Glomerular visceral epithelial cell (primary cell): Measurements from ENCODE around the gene ZBTB48.
"Not testable (repeated sequence)": the region's sequence is repeated elsewhere in the genome, so short reads cannot be mapped to it uniquely, and the experiment has no call there.

Source experiments
- DNase-seq: peaks from one replicate; pipeline ENCODE4 v3.0.0-alpha.2; 2016; ENCODE audit errors: extremely low spot score

Gene ZBTB48

DNA sequence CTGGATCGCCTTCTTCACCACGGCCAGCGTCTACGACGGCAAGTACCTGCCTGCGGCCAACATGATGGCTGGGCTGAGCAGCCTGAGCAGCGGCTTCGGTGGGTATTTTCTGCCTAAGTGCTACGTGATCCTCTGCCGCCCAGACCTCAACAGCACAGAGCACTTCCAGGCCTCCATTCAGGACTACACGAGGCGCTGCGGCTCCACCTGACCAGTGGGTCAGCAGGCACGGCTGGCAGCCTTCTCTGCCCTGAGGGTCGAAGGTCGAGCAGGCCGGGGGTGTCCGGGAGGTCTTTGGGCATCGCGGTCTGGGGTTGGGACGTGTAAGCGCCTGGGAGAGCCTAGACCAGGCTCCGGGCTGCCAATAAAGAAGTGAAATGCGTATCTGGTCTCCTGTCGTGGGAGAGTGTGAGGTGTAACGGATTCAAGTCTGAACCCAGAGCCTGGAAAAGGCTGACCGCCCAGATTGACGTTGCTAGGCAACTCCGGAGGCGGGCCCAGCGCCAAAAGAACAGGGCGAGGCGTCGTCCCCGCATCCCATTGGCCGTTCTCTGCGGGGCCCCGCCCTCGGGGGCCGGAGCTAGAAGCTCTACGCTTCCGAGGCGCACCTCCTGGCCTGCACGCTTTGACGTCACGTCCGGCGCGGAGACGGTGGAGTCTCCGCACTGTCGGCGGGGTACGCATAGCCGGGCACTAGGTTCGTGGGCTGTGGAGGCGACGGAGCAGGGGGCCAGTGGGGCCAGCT is at the start of gene ZBTB48:
Gene ZBTB48 (plus strand): TSS at position 621 of the 745 bp plus-strand sequence. CDS start 616 bp downstream, outside the sequence.
- peak; percentile 98 for DNase-seq

DNA sequence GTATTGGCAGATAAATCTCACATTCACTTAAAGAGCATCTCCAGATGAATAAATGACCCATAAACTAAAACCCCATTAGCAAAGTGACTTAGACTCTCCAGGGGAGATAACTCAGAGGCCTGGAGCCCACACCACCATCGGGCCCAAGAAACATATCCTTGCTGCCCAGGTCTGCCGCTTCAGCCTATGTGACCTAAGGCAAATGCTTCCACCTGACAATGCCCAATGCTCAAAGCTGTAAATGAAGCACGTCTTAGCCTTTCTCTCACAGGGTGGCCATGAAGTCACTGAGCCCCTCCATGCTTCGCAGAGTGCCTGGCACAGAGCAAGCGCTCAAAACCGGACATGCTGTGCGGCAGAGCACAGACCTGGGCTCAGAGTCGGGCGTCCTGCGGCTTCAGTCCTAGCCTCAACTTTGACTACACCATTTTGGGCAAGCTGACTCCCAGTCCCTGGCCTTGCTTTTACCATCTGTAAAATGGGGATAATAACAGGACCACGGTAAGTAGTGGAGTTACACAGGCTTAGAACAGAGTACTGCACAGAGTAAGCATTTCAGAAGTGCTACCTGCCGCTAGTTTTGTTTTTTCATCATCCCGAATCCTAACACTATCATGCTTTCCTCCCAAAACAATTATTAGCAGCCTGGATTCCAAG is 49.2 kb upstream of the ZBTB48 start:
- DNase-seq = no peak

DNA sequence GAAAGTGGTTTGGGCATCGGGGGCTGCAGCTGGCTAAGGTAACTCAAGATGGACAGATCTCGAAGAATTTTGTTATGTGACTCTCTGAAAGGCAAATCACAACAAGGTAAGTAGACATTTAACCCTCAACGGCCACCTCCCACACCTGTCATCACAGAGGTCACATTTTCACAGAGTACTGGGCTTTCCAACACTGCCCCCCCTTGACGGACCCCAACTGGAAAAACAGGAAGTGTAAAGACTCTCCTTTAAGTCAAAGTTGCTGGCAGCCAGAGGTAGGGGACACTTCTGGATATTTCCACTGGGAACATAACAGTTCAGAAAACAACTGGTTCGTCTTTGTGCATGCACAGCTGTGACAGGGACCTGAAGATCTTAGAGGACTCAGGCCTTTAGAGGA is 47.8 kb upstream of the ZBTB48 start:
- no peak for DNase-seq

DNA sequence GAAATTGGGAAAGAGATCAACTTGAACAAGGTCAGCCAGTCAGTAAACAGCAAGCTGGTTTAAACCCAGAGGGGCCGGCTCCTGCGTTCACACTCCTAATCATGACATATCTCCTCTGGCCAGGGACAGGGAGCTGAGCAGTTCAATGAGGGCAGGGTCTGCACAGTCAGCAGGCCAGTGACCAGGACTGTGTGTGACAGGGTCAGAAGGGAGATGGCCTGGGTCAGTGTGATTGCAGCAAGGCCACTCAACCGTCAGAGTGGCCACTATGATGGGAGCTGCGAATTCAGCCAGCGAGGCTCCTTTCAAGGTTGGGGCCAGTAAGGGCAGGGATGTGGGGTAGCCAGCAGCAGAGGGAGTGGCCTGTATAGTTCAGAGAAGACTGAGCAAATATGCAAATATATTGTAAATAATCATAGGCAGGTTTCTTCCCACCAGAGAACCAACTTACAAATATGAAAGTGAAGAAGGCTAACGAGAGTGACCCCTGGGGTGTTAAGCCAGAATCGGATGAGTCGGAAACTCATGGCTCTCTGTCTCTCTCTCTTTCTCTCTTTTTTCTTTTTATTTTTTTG is 45.5 kb upstream of the ZBTB48 start:
- DNase-seq = no peak

DNA sequence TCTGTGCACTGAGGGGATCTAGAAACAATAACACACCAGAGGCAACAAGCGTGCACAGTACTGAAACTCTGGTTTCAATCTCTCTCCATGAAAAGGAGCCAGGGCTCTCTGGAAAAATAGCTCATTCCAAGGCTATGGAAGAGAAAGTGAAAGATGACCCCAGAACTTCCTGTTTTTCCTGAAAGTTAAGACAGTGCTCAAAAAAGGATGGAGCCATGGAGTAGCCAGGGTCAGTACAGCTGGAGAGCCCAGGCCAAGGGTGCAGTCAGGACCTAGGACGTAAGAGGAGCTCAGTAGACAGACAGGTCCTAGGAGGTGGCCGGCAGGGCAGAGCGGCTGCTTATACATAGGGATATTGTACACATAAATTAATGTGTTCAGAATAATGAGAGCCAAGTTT is 44.6 kb upstream of the ZBTB48 start:
- no peak for DNase-seq

DNA sequence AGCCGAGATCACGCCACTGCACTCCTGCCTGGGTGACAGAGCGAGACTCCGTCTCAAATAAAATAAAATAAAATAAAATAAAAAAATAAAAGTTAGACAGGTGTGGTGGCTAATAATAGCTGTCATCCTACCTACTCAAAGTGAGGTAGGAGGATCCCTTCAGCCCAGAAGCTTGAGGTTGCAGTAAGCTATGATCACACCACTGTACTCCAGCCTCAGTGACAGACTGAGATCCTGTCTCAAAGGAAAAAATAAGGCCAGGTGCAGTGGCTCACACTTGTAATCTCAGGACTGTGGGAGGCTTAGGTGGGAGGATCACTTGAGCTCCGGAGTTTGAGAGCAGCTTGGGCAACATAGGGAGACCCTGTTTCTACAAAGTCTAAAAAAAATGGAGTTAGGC is 43.5 kb upstream of the ZBTB48 start:
- DNase-seq = no peak

DNA sequence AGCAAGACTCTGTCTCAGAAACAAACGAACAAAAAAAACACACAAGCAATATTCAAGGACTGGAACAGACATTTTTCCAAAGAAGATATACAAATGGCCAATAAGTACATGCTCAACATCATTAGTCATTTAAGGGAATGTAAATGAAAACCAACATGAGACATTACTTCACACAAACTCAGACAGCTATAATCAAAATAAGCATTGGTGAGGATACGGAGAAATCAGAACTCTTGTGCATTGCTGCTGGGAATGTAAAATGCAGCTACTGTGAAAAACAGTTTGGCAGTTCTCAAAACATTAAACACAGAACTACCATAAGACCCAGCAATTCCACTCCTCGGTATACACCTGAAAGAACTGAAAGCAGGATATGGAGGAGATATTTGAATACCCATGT is 40.8 kb upstream of the ZBTB48 start:
- DNase-seq = peak; percentile 27

DNA sequence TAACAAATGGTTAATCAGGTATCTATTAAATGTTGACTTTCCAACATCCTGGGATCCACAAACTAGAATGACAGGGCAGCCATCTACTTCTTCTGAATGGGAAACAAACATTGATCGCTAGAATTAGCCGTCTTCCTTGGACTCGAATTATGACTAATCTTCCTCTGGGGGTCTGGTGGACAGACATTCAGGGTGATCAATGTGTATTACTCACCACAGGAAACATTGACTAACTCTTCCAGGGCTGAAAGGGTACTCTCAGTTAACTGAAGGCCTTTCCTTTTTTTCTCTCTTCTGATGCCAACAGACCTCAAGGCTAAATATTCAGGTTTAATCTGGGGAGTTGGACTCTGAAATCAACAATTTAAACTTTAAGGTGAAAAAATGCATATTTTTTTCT is 35.0 kb upstream of the ZBTB48 start:
- DNase-seq = no peak

DNA sequence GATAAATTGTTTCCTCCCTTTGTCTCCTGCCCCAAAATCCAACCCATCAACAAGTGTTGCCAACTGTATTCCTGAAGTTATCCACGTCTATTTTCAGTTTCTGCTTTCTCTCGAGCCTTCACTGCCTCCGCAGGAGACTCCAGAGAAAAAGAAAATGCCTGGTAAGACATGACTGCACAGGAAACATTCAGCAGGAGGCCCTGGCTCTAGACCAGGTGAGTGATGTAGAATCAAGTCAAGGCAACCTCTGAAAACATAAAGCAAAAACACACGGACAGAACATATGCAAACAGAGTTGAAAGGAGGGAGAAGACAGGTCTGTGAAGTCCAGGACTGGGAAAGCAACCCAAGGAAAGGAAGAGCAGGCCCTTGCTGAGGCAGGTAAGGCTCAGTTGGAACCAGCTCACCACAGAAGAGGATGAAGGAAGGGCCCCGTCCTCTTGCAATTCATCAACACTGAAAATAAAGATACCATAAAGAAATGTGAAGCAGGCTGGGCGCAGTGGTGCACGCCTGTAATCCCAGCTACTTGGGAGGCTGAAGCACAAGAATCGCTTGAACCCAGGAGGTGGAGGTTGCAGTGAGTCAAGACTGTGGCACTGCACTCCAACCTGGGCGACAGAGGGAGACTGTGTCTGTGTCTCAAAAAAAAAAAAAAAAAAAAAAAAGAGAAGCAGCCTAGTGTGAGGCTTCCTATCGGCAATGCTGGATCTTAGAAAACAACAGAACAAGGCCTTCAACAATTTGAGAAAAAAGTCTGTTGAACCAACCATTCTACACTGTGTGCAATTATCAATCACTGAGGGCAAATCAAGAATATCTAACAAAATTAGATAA is 34.3 kb upstream of the ZBTB48 start:
- no peak for DNase-seq

DNA sequence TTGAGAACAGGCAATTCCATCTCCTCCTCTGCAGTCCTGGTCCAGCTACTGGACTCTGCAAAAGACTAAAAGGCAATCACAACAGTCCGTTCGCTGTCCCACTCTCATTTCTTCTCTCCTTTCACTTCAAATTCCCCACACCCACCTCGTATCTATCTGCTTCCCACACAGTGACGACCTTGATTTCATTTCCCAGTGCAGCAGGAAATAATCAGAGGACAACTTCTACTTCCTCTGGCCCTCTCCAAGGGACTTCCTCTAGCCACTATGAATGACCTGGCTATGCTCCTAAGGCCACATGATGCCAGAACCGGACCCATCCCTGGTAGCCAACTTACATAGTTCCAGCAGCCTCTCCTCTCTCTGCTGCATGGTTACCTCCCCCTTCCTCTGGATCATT is 33.5 kb upstream of the ZBTB48 start:
- DNase-seq = no peak

DNA sequence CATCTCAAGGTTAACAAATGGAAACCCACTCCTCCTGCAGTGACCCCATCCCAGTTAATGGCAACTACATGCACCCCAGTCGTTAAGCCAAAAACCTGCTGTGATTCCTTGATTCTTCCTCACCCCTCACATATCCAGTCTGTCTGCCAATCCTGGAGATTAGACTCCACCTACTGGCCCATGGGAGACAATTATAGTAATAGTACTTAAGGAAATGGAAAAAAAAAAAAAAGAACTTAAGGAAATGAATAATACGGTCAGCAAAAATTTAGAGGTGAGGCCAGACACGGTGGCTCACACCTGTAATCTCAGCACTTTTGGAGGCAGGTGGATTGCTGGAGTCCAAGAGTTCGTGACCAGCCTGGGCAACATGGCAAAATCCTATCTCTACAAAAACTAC is 32.5 kb upstream of the ZBTB48 start:
- no peak for DNase-seq

DNA sequence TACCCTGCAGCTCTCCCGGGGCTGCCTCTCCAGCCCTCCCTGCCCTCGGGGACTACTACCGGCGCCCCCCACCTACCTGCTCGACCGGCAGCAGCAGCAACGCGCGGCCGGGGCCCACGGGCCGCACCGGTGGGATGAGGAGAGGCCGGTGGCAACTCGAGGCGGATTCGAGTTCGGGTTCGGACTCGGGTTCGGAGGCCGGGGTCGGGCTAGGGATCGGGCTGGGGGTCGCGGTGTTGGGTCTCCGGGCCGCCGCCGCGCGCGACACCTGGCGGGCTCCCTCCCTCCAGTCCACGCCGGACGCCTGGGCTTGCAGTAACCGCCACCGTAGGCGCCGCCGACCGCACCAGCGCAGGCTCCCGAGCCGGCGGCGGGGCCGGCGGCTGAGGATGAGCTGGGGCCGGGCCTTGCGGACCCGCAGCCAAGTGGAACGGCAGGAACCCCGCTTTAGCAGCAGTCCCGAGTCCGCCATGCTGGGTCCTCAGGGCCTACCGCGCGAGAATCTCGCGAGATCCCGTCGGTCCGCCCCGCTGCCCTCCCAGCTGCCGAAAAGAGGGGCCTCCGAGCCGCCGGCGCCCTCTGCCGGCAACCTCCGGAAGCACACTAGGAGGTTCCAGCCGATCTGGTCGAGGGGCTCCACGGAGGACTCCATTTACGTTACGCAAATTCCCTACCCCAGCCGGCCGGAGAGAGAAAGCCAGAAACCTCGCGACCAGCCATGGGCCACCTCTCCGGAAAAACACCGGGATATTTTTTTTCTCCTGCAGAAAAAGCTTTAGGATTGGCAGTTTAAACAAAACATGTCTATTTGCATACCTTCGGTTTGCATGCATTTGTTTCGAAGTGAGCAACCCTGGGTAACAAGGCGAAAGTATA is 25.5 kb upstream of the ZBTB48 start, which contains the start of gene NOL9:
Gene NOL9 (minus strand): TSS at position 483 of the 876 bp plus-strand sequence. CDS start 11 bp downstream, at position 472.
- peak; percentile 93 for DNase-seq

DNA sequence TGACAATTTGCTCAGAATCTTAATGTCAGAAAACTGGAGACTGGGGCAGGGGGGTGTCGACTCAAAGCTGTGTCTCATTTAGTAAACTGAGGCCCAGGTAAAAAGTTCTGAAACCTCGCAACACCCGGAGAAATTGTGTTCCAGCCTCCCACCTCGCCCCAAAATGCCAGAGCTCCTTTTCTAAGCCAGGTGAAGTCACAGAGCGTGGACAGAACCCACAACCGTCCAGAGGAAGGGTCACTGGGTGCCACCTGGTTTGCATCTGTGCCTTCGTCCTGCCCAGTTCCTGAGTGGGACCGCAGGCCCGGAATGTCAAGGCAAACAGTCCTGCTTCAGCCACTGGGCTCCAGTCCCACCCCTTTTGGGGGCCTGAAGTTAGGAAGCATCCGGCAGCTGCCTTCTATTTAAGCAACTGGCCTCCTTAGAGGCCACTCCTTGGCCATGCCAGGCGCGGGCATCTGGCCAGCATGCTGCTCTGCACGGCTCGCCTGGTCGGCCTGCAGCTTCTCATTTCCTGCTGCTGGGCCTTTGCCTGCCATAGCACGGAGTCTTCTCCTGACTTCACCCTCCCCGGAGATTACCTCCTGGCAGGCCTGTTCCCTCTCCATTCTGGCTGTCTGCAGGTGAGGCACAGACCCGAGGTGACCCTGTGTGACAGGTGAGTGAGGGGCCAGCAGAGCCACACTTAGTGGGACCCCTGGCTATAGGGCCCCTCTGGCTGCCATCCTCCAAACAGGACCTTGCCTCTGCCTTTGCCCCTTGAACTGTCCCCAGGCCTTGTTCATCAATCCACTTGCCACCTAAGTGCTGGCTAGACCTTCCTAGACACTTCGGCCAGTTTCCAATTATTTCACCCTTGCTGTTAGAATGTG is 24.7 kb upstream of the ZBTB48 start, which contains the start of gene TAS1R1:
Gene TAS1R1 (plus strand): TSS at position 401 of the 872 bp plus-strand sequence. CDS start 67 bp downstream, at position 468.
- DNase-seq = no peak

DNA sequence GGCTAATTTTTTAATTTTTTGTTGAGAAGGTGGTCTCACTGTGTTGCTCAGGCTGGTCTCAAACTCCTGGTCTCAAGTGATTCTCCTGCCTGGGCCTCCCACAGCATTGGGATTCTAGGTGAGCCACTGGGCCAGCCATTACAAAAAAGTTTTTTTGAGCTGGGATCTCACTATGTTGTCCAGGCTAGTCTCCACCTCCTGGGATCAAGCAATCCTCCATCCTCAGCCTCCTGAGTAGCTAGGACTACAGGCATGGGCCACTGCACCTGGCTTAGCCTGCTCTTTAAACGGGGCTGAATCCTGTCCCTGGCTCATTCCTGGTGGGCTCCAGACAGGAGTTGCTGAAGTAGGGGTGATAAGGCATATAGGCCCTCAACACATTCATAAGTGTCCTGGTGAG is 22.2 kb upstream of the ZBTB48 start:
- DNase-seq = no peak

DNA sequence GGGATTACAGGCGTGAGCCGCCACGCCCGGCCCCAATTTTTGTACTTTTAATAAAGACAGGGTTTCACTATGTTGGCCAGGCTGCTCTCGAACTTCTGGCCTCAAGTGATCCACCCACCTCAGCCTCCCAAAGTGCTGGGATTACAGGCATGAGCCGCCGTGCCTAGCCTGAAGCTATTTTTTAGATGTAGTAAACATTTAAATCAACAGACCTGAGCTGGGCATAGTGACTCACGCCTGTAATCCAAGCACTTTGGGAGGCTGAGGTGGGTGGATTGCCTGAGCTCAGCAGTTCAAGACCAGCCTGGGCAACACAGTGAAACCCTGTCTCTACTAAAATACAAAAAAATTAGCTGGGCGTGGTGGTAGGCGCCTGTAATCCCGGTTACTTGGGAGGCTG is 20.6 kb upstream of the ZBTB48 start:
- DNase-seq = not testable (repeated sequence)

DNA sequence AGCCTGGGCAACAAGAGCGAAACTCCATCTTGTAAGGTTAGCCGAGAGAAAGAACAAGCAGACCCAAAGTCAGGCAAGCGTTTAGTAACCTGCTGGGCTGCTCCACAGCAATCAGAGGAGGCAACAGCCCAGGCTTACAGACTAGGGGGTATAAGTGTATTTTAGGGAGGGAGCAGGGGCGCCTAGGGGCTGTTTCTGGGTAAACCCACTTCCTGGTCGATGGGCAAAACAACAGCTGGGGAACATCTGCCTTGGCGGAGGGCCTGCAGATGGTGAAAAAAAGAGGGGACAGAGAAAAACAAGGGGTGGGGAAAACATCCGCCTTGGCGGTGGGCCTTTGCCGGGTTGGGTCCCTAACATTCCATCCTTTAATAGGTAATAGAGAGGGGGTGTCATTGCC is 19.5 kb upstream of the ZBTB48 start:
- no peak for DNase-seq

DNA sequence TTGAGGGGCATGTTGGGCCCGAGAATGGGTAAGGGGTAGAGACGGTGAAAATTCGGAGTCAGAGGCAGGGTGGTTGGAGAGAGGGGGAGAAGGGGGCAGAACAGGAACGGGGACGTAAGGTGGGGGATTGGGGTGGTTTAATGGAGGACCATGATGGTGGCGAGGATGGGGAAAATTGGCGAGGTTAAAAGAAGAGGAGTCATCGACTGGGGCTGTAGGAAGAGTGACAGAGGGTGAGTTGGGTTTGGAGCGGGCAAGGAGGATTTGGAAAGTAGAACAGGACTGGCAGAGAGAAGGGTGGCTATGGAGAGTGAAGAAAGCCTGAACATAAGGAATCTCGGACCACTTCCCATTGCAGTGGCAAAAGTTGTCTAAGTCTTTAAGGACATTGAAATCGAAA is 10.8 kb upstream of the ZBTB48 start:
- DNase-seq = no peak

DNA sequence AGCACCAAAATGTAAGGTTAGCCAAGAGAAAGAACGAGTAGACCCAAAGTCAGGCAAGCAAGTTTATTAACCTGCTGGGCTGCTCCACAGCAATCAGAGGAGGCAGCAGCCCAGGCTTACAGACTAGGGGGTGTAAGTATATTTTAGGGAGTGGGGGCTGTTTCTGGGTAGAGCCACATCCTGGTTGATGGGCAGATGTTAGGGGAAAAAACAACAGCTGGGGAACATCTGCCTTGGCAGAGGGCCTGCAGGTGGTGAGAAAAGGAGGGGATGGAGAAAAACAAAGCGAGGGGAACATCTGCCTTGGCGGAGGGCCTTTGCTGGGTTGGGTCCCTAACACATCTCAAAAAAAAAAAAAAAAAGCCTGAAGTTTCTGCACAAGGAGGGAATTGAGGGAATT is 9.7 kb upstream of the ZBTB48 start:
- DNase-seq = no peak

DNA sequence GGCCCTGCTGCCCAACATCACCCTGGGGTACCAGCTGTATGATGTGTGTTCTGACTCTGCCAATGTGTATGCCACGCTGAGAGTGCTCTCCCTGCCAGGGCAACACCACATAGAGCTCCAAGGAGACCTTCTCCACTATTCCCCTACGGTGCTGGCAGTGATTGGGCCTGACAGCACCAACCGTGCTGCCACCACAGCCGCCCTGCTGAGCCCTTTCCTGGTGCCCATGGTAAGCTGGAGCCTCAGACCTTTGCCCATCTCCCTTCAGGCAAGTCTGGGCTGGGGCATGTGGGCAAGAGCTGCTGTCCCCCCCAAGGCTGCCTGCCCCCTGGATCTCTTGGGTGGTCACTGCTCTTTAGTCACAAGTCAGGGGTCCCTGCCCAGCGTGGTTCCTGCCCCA is 8.8 kb upstream of the ZBTB48 start:
- no peak for DNase-seq
